Fibroblast of the aortic adventitia (primary cell): ENCODE measurements around the gene IMMP2L. TPM values are rescaled to one million over a fixed set of nuclear protein-coding genes. Genes with fewer than 3 reads are reported as not detected.

ENCODE experiments used
- DNase-seq: peaks from one replicate; pipeline ENCODE4 v3.0.0-alpha.2; 2010; ENCODE audit warnings: low read depth
- H3K4me3 ChIP-seq: 2 replicates; pipeline ENCODE4 v1.5.1; 2011; ENCODE audit warnings: low read depth, mild to moderate bottlenecking, control low read depth, low read length, moderate library complexity
- CTCF ChIP-seq: IDR thresholded peaks from 2 replicates; pipeline ENCODE4 v1.5.1; 2011; ENCODE audit warnings: mild to moderate bottlenecking, low read length, control low read depth, inconsistent platforms; ENCODE audit not compliant: insufficient read depth
- total RNA-seq: library from RNA; depleted of rRNA; stranded (reverse); fragments of >200 nt; gene quantifications from 2 replicates; pipeline ENCODE4 v1.2.3, GENCODE V29; 2012; ENCODE audit warnings: low replicate concordance

Gene IMMP2L
- total RNA-seq, 1 donor: 9.9 TPM

- H3K4me3 ChIP-seq: no peak overlapping the region
- TF ChIP-seq CTCF: no peak
- no peak for DNase-seq
Observed at GRCh38 chr7:111025006-111025405, 537.3 kb downstream of the IMMP2L start.

GRCh38 chr7:111018960-111019736 lies 543.1 kb downstream of the IMMP2L start:
- no peak for DNase-seq
- no peak for TF ChIP-seq CTCF
- H3K4me3 ChIP-seq: no peak overlapping the region

GRCh38 chr7:111018447-111018846 lies 543.8 kb downstream of the IMMP2L start:
- DNase-seq: no peak

GRCh38 chr7:111014079-111014478 lies 548.2 kb downstream of the IMMP2L start:
- no peak for DNase-seq
- H3K4me3 ChIP-seq: no peak overlapping the region
- no peak for TF ChIP-seq CTCF

More at GRCh38 chr7:111018447-111018846, 543.8 kb downstream of the IMMP2L start:
- no peak for TF ChIP-seq CTCF
- no peak overlapping the region for H3K4me3 ChIP-seq

GRCh38 chr7:111012799-111013675 lies 549.3 kb downstream of the IMMP2L start:
- H3K4me3 ChIP-seq: no peak overlapping the region
- DNase-seq: no peak
- TF ChIP-seq CTCF: no peak

GRCh38 chr7:111012149-111012548 lies 550.1 kb downstream of the IMMP2L start:
- no peak for TF ChIP-seq CTCF
- peak; percentile 6 for DNase-seq
- no peak overlapping the region for H3K4me3 ChIP-seq
